SK-N-SH treated with all-trans-retinoic acid at 6 μM for 48 hours (cell line): ENCODE measurements around the gene NEMF.

Experiments used
- ATAC-seq: fragments of 200-7000 bp; cut with Tn5 transposase; 3 replicates; pipeline ENCODE4 v1.9.1; 2020; ENCODE audit warnings: mild to moderate bottlenecking, moderate library complexity
- BACH2 ChIP-seq: fragments of 250-450 bp; sonication (Bioruptor Pico); IDR thresholded peaks from 2 replicates; pipeline ENCODE4 v1.9.0; 2021; ENCODE audit warnings: mild to moderate bottlenecking, borderline replicate concordance
- CSDC2 ChIP-seq: fragments of 250-450 bp; sonication (Bioruptor Pico); IDR thresholded peaks from 2 replicates; pipeline ENCODE4 v1.5.0; 2020; ENCODE audit warnings: mild to moderate bottlenecking, moderate library complexity
- ESRRG ChIP-seq: fragments of 250-450 bp; sonication (Bioruptor Pico); IDR thresholded peaks from 2 replicates; pipeline ENCODE4 v1.6.1; 2021; ENCODE audit warnings: mild to moderate bottlenecking
- GLIS3 ChIP-seq: fragments of 250-450 bp; sonication (Bioruptor Pico); IDR thresholded peaks from 2 replicates; pipeline ENCODE4 v1.5.0; 2020; ENCODE audit warnings: mild to moderate bottlenecking, moderate library complexity
- ISL1 ChIP-seq: fragments of 250-450 bp; sonication (Bioruptor Pico); IDR thresholded peaks from 2 replicates; pipeline ENCODE4 v2.1.2; 2022; ENCODE audit warnings: mild to moderate bottlenecking, moderate library complexity
- OSR1 ChIP-seq: fragments of 250-450 bp; sonication (Bioruptor Pico); IDR thresholded peaks from 2 replicates; pipeline ENCODE4 v1.8.0; 2022; ENCODE audit warnings: moderate library complexity, mild to moderate bottlenecking, inconsistent platforms
- PPARA ChIP-seq: fragments of 250-450 bp; sonication (Bioruptor Pico); IDR thresholded peaks from 2 replicates; pipeline ENCODE4 v1.5.0; 2020; ENCODE audit warnings: mild to moderate bottlenecking, borderline replicate concordance
- RARB ChIP-seq: fragments of 250-450 bp; sonication (Bioruptor Pico); IDR thresholded peaks from 2 replicates; pipeline ENCODE4 v1.8.0; 2021; ENCODE audit warnings: mild to moderate bottlenecking, moderate library complexity
- SNAI2 ChIP-seq: fragments of 250-450 bp; sonication (Bioruptor Pico); IDR thresholded peaks from 2 replicates; pipeline ENCODE4 v1.5.0; 2020; ENCODE audit warnings: mild to moderate bottlenecking, moderate library complexity
- TCF4 ChIP-seq: fragments of 250-450 bp; sonication (Bioruptor Pico); IDR thresholded peaks from 2 replicates; pipeline ENCODE4 v1.8.0; 2021; ENCODE audit warnings: mild to moderate bottlenecking, moderate library complexity, borderline replicate concordance
- TOX ChIP-seq: fragments of 250-450 bp; sonication (Bioruptor Pico); IDR thresholded peaks from 2 replicates; pipeline ENCODE4 v1.8.0; 2021; ENCODE audit warnings: mild to moderate bottlenecking, moderate library complexity, borderline replicate concordance
- ZFP3 ChIP-seq: fragments of 250-450 bp; sonication (Bioruptor Pico); IDR thresholded peaks from 2 replicates; pipeline ENCODE4 v1.5.0; 2020; ENCODE audit warnings: mild to moderate bottlenecking, moderate library complexity
- ZNF565 ChIP-seq: fragments of 450-650 bp; formaldehyde crosslinking; conservative IDR thresholded peaks from 2 replicates; pipeline ENCODE4 v1.5.0; 2020; ENCODE audit warnings: low read depth, mild to moderate bottlenecking, moderate library complexity
- ZNF70 ChIP-seq: fragments of 450-650 bp; formaldehyde crosslinking; IDR thresholded peaks from 2 replicates; pipeline ENCODE4 v1.5.0; 2020; ENCODE audit warnings: mild to moderate bottlenecking, moderate library complexity
- TF ChIP-seq, protein P1 (sequence below): fragments of 250-450 bp; sonication (Bioruptor Pico); IDR thresholded peaks from 2 replicates; pipeline ENCODE4 v1.5.1; 2021; ENCODE audit warnings: mild to moderate bottlenecking, moderate library complexity
- TF ChIP-seq, protein P2 (sequence below): fragments of 250-450 bp; sonication (Bioruptor Pico); IDR thresholded peaks from 2 replicates; pipeline ENCODE4 v1.8.0; 2021; ENCODE audit warnings: low read depth, mild to moderate bottlenecking, moderate library complexity, borderline replicate concordance
- TF ChIP-seq, protein P3 (sequence below): fragments of 250-450 bp; sonication (Bioruptor Pico); IDR thresholded peaks from 2 replicates; pipeline ENCODE4 v1.5.0; 2020; ENCODE audit warnings: mild to moderate bottlenecking, moderate library complexity

Gene NEMF

DNA sequence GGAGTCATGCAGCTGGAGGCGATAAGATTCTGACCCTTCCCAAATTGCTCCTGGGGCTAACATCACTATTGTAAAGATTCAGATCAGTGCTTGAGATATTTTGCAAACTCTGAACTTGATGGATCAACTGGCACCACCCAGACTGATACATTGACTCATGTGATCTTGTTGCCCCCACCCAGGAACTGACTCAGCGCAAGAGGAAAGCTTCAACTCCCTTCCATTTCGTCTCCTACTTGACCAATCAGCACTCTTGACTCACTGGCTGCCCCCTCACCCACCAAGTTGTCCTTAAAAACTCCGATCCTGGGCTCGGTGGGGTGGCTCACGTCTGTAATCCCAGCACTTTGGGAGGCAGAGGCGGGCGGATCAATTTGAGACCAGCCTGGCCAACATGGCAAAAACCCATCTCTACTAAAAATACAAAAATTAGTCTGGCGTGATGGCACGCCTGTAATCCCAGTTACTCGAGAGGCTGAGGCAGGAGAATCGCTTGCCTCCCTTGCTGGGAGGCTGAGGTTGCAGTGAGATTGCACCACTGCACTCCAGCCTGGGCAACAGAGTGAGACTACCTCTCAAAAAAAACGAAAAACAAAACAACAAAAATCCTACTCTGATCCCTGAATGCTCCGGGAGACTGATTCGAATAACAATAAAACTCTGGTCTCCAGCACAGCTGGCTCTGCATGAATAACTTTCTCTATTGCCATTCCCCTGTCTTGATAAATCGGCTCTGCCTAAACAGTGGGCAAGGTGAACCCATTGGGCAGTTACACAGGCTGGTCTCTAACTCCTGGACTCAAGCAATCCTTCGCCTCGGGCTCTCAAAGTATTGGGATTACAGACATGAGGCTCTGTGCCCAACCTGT lies 30.5 kb upstream of the NEMF start:
- TF ChIP-seq TOX = no peak
- TF ChIP-seq OSR1 (CRISPR knock-in tag) = no peak
- TF ChIP-seq RARB (CRISPR knock-in tag) = no peak
- no peak for TF ChIP-seq ZNF565 (CRISPR knock-in tag)
- TF ChIP-seq ISL1 (CRISPR knock-in tag) = no peak
- no peak for TF ChIP-seq BACH2
- TF ChIP-seq PPARA (CRISPR knock-in tag) = no peak

DNA sequence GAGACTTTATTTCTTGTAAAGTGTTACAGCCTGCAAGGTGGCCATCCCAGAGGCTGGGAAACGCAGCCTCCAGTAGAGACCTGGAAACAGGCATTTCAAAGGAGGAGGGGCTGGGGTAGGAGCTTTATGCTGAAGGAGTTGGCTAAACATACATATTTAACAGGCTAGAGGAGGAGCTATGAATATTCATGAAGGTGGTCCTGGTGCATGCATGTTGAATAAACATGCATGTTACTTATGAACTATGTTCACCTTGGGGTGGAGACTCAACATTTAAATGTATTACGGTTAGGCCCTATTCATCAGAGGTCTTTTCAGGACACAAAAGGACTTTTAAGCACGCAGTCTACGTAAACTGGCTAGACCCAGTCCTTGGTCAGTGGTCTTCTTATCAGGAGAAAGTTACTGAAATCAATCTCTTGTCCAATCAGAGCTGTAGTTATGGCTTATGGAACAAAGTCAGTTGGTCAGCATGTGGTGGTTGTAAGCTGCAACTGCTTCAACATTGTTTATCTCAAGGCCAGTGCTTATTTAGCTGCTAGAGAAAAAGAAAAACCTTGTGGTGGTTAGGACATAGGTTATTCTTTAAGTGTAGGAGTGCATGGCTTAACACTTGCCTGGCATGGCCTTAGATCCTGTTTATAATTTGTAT lies 28.9 kb upstream of the NEMF start:
- no peak for ATAC-seq
- no peak for TF ChIP-seq BACH2
- TF ChIP-seq, protein P1, sequence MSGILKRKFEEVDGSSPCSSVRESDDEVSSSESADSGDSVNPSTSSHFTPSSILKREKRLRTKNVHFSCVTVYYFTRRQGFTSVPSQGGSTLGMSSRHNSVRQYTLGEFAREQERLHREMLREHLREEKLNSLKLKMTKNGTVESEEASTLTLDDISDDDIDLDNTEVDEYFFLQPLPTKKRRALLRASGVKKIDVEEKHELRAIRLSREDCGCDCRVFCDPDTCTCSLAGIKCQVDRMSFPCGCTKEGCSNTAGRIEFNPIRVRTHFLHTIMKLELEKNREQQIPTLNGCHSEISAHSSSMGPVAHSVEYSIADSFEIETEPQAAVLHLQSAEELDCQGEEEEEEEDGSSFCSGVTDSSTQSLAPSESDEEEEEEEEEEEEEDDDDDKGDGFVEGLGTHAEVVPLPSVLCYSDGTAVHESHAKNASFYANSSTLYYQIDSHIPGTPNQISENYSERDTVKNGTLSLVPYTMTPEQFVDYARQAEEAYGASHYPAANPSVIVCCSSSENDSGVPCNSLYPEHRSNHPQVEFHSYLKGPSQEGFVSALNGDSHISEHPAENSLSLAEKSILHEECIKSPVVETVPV (CRISPR knock-in tag) = no peak
- no peak for TF ChIP-seq OSR1 (CRISPR knock-in tag)
- no peak for TF ChIP-seq ISL1 (CRISPR knock-in tag)
- no peak for TF ChIP-seq TOX
- no peak for TF ChIP-seq GLIS3 (CRISPR knock-in tag)
- TF ChIP-seq ZNF70 (CRISPR knock-in tag) = no peak
- TF ChIP-seq, protein P2, sequence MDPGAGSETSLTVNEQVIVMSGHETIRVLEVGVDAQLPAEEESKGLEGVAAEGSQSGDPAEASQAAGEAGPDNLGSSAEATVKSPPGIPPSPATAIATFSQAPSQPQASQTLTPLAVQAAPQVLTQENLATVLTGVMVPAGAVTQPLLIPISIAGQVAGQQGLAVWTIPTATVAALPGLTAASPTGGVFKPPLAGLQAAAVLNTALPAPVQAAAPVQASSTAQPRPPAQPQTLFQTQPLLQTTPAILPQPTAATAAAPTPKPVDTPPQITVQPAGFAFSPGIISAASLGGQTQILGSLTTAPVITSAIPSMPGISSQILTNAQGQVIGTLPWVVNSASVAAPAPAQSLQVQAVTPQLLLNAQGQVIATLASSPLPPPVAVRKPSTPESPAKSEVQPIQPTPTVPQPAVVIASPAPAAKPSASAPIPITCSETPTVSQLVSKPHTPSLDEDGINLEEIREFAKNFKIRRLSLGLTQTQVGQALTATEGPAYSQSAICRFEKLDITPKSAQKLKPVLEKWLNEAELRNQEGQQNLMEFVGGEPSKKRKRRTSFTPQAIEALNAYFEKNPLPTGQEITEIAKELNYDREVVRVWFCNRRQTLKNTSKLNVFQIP (CRISPR knock-in tag) = no peak

More for the DNA sequence above, 30.5 kb upstream of the NEMF start:
- ATAC-seq = no peak

DNA sequence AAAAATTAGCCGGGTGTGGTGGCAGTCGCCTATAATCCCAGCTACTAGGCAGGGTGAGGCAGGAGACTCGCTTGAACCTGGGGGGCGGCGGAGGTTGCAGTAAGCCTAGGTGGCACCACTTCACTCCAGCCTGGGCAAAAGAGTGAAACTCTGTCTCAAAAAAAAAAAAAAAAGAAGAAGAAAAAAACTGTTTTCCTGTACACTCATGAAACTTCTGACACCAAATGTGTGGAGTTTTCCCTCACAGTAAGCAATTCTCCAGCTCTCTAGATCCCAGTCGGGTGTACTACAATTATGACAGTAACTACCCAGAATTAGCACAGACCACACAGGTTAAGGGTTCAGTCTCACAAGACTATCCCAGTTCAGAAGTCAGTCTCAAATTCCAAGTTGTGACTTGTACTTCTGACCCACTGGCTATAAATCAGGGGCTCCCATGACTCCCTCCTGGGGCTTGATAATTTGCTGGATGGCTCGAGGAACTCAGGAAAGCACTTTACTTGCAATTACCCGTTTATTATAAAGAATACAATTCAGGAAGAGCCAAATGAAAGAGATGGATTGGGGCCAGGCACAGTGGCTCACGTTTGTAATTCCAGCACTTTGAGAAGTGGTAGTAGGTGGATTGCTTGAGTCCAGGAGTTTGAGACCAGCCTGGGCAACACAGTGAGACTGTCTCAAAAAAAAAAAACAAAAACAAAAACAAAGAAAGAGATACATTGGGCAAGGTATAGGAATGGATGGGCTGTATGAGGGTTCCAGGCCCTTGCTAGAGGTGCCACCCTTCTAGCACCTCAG lies 27.9 kb upstream of the NEMF start:
- peak; percentile 24; the same call in 1 of the 3 replicates for ATAC-seq
- TF ChIP-seq ZNF70 (CRISPR knock-in tag) (no peak), CSDC2 (CRISPR knock-in tag) (no peak), ISL1 (CRISPR knock-in tag) (no peak), ESRRG (CRISPR knock-in tag) (no peak), RARB (CRISPR knock-in tag) (no peak)
- TF ChIP-seq, protein P2 (CRISPR knock-in tag) = no peak

DNA sequence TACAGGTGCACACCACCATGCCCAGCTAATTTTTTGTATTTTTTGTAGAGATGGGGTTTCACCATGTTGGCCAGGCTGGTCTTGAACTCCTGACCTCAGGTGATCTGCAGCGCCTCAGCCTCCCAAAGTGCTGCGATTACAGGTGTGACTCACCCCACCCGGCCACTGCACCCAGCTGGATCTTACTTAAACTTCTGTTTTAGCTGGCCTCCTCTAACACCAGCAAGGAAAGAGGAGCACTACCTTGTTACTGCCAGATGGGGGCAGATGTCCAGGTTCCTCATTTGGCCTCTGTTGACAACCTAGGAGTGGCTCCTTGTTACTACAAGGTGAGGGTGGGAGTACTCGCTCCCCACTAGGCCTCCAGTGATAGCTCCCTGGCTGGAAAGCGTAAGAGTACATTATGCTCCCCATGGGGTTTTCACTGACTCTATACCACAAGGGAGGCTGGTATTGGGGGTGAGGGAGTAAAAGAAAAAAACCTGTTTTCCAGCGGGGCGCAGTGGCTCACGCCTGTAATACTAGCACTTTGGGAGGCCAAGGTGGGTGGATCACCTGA lies 27.1 kb upstream of the NEMF start:
- TF ChIP-seq TCF4 (no peak), ZFP3 (CRISPR knock-in tag) (peak; percentile 92)
- ATAC-seq = peak; percentile 96

DNA sequence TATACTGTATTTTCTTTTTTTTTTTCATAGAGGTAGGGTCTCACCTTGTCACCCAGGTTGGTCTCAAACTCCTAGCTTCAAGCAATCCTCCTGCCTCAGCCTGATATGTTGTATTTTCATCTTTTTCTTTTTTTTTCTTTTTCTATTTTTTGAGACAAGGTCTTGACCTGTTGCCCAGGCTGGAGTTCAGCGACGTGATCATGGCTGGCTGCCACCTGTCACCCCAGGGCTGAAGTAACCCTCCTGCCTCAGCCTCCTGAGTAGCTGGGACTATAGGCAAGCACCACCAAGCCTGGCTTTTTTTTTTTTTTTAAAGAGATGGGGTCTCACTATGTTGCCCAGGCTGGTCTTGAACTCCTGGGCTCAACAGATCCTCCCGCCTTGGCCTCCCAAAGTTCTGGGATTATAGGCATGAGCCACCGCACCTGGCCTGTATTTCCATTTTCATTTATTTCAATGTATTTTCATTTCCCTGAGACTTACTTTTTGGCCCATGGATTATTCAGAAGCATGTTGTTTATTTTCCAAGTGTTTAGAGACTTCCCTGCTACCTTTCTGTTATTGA lies 24.1 kb upstream of the NEMF start:
- TF ChIP-seq GLIS3 (CRISPR knock-in tag) (no peak), ZNF70 (CRISPR knock-in tag) (no peak), OSR1 (CRISPR knock-in tag) (no peak), ZNF565 (CRISPR knock-in tag) (no peak), RARB (CRISPR knock-in tag) (no peak), TOX (no peak), SNAI2 (CRISPR knock-in tag) (no peak)
- TF ChIP-seq, protein P3, sequence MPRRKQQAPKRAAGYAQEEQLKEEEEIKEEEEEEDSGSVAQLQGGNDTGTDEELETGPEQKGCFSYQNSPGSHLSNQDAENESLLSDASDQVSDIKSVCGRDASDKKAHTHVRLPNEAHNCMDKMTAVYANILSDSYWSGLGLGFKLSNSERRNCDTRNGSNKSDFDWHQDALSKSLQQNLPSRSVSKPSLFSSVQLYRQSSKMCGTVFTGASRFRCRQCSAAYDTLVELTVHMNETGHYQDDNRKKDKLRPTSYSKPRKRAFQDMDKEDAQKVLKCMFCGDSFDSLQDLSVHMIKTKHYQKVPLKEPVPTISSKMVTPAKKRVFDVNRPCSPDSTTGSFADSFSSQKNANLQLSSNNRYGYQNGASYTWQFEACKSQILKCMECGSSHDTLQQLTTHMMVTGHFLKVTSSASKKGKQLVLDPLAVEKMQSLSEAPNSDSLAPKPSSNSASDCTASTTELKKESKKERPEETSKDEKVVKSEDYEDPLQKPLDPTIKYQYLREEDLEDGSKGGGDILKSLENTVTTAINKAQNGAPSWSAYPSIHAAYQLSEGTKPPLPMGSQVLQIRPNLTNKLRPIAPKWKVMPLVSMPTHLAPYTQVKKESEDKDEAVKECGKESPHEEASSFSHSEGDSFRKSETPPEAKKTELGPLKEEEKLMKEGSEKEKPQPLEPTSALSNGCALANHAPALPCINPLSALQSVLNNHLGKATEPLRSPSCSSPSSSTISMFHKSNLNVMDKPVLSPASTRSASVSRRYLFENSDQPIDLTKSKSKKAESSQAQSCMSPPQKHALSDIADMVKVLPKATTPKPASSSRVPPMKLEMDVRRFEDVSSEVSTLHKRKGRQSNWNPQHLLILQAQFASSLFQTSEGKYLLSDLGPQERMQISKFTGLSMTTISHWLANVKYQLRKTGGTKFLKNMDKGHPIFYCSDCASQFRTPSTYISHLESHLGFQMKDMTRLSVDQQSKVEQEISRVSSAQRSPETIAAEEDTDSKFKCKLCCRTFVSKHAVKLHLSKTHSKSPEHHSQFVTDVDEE (CRISPR knock-in tag) = no peak
- no peak for ATAC-seq
